GM12878 (cell line): ENCODE results near the gene WIPF1. TPM values are rescaled to one million over a fixed set of nuclear protein-coding genes. Genes with fewer than 3 reads are reported as not detected.
A peak's percentile ranks its signal among the peaks of the same experiment; 100 is the strongest.

Source experiments
- ASH2L ChIP-seq: fragments of 300-600, 200-600 bp; sonication (generic); IDR thresholded peaks from 2 replicates; pipeline ENCODE4 v1.6.1; 2017; ENCODE audit warnings: low read depth, mild to moderate bottlenecking, borderline replicate concordance
- BHLHE40 ChIP-seq, 2 experiments: fragments of 450-650 bp in 1 of 2; IDR thresholded peaks; 2 replicates each; pipeline ENCODE4 v1.6.1; 2011 to 2017; ENCODE audit warnings: low read depth in 2 of 2, borderline replicate concordance in 1 of 2, improper control_type of control experiment in 1 of 2, low read length in 1 of 2, mild to moderate bottlenecking in 1 of 2
- DPF2 ChIP-seq: fragments of 450-650 bp; IDR thresholded peaks from 2 replicates; pipeline ENCODE4 v1.6.1; 2017; ENCODE audit warnings: mild to moderate bottlenecking
- EED ChIP-seq: sonication (generic); IDR thresholded peaks from 2 replicates; pipeline ENCODE4 v1.6.1; 2016; ENCODE audit warnings: antibody characterized with exemption, low read depth
- EP300 ChIP-seq, 2 experiments: fragments of 150-350 bp in 1 of 2; IDR thresholded peaks; 2 replicates each; pipeline ENCODE4 v1.6.1; 2011 to 2012; ENCODE audit warnings: low read depth in 2 of 2, low read length in 2 of 2, borderline replicate concordance in 1 of 2, improper control_type of control experiment in 1 of 2, inconsistent platforms in 1 of 2; ENCODE audit not compliant: control insufficient read depth in 1 of 2
- ESRRA ChIP-seq: IDR thresholded peaks from 2 replicates; pipeline ENCODE4 v1.6.1; 2012; ENCODE audit warnings: mild to moderate bottlenecking, low read length, improper control_type of control experiment
- JUNB ChIP-seq: IDR thresholded peaks from 2 replicates; pipeline ENCODE4 v1.6.1; 2016; ENCODE audit warnings: antibody characterized with exemption, mild to moderate bottlenecking
- MTA3 ChIP-seq: IDR thresholded peaks from 2 replicates; pipeline ENCODE4 v1.6.1; 2012; ENCODE audit warnings: low read length, inconsistent platforms, borderline replicate concordance
- MYB ChIP-seq: fragments of 150-350 bp; IDR thresholded peaks from 2 replicates; pipeline ENCODE4 v1.6.1; 2014; ENCODE audit warnings: mild to moderate bottlenecking, low read depth, low read length, borderline replicate concordance
- NFIC ChIP-seq: IDR thresholded peaks from 2 replicates; pipeline ENCODE4 v1.6.1; 2012; ENCODE audit warnings: low read depth, mild to moderate bottlenecking, inconsistent platforms, low read length, moderate library complexity
- POU2F2 ChIP-seq: IDR thresholded peaks from 3 replicates; pipeline ENCODE4 v1.6.1; 2011; ENCODE audit warnings: low read depth, mild to moderate bottlenecking, low read length, borderline replicate concordance
- RFX5 ChIP-seq: IDR thresholded peaks from 2 replicates; pipeline ENCODE4 v1.6.1; 2011; ENCODE audit warnings: low read depth, low read length, improper control_type of control experiment
- RUNX3 ChIP-seq: IDR thresholded peaks from 2 replicates; pipeline ENCODE4 v1.6.1; 2012; ENCODE audit warnings: low read length, inconsistent platforms
- SMAD1 ChIP-seq: fragments of 450-650 bp; IDR thresholded peaks from 2 replicates; pipeline ENCODE4 v1.6.1; 2018; ENCODE audit warnings: mild to moderate bottlenecking, low read depth; ENCODE audit not compliant: partially characterized antibody
- SMC3 ChIP-seq: IDR thresholded peaks from 2 replicates; pipeline ENCODE4 v1.6.1; 2011; ENCODE audit warnings: low read length, improper control_type of control experiment, borderline replicate concordance
- SREBF2 ChIP-seq: IDR thresholded peaks from 2 replicates; pipeline ENCODE4 v1.6.1; 2012; ENCODE audit warnings: mild to moderate bottlenecking, low read length
- ZNF24 ChIP-seq: fragments of 450-650 bp; IDR thresholded peaks from 2 replicates; pipeline ENCODE4 v1.6.1; 2017; ENCODE audit warnings: antibody characterized with exemption, mild to moderate bottlenecking
- ZSCAN29 ChIP-seq: fragments of 450-650 bp; IDR thresholded peaks from 2 replicates; pipeline ENCODE4 v1.6.1; 2017; ENCODE audit warnings: mild to moderate bottlenecking, moderate library complexity
- polyA plus RNA-seq, 11 experiments: library from polyadenylated mRNA; depleted of rRNA in 4 of 11; unstranded in 6 of 11; stranded (reverse) in 5 of 11; fragments of >200 nt; fragmentation: Nextera tagmentation in 4 of 11; fragmentation: Illumina TruSeq in 1 of 11; extraction: Ambion mirVana in 4 of 11; extraction: Trizol in 1 of 11; gene quantifications; 1 replicate in 1 of 11; 2 replicates in 10 of 11; pipeline versions ENCODE4 v1.2.1 to v1.2.3, GENCODE V29; 2011 to 2016; ENCODE audit warnings: inconsistent platforms in 2 of 11, missing spikeins in 2 of 11, low read depth in 1 of 11
- total RNA-seq, 4 experiments: library from RNA; depleted of rRNA in 3 of 4; stranded (reverse); fragments of >200 nt in 3 of 4; fragmentation: Illumina TruSeq in 1 of 4; extraction: Trizol in 1 of 4; gene quantifications; 2 replicates each; pipeline versions ENCODE4 v1.2.1 to v1.2.3, GENCODE V29; 2013 to 2021
- TF ChIP-seq, protein P1 (sequence below): IDR thresholded peaks from 2 replicates; pipeline ENCODE4 v1.6.1; 2012; ENCODE audit warnings: low read depth, low read length, improper control_type of control experiment
- TF ChIP-seq, protein P2 (sequence below): fragments of 450-650 bp; IDR thresholded peaks from 2 replicates; pipeline ENCODE4 v1.6.1; 2017; ENCODE audit warnings: antibody characterized with exemption, mild to moderate bottlenecking, moderate library complexity
- TF ChIP-seq, protein P3 (sequence below): fragments of 450-650 bp; IDR thresholded peaks from 2 replicates; pipeline ENCODE4 v1.6.1; 2017; ENCODE audit warnings: borderline replicate concordance
- TF ChIP-seq, protein P4 (sequence below): IDR thresholded peaks from 2 replicates; pipeline ENCODE4 v1.6.1; 2011; ENCODE audit warnings: borderline replicate concordance, low read depth, mild to moderate bottlenecking, moderate library complexity, low read length; ENCODE audit not compliant: insufficient read depth, poor library complexity, severe bottlenecking
- TF ChIP-seq, protein P5 (sequence below): IDR thresholded peaks from 2 replicates; pipeline ENCODE4 v1.6.1; 2012; ENCODE audit warnings: low read depth, low read length, improper control_type of control experiment

WIPF1 gene
- total and polyA plus RNA-seq, 10 of the 15 experiments (the other 5 are each of a cell fraction or from before 2014, with no cell fraction given), result 23.1 to 188 (median 68.9) TPM

DNA sequence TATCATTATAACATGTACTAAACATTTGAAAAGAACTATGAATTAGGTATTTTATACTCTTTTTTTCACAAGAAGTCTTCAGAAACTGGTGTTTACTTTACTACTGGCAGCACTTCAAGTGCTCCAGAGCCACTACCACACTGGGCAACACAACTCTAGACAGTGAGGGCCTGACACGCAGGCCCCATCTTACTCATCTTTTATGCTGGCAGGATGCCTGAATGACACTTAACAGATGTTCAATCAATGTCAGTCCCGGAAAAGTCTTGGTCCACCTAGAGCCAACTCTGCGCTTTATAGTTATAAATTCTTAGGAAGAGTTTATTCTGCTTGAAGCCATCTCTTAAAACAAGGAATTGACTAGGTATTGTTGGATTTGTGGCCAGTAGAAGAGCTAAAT is 8.7 kb upstream of the WIPF1 start (continued):
- TF ChIP-seq EED (0 out of 2 replicates have a peak, but pooled peaks have one; percentile 16), JUNB (peak; percentile 44), ASH2L (no peak), SMC3 (no peak), EP300 (IDR thresholded peaks at IDR 0.05; ENCODE audit: borderline replicate concordance in 1 of 2, control insufficient read depth in 1 of 2, low read depth in 2 of 2, low read length in 2 of 2) (no peak), MTA3 (no peak), SREBF2 (no peak), RUNX3 (no peak), BHLHE40 (IDR thresholded peaks at IDR 0.05; ENCODE audit: borderline replicate concordance in 1 of 2, low read depth in 2 of 2, low read length in 1 of 2) (no peak), RFX5 (no peak), ZSCAN29 (no peak), SMAD1 (no peak), ESRRA (no peak), NFIC (no peak), DPF2 (peak; percentile 32; the same call in 1 of the 2 replicates), ZNF24 (no peak), POU2F2 (no peak), MYB (no peak)
- TF ChIP-seq, protein P1, sequence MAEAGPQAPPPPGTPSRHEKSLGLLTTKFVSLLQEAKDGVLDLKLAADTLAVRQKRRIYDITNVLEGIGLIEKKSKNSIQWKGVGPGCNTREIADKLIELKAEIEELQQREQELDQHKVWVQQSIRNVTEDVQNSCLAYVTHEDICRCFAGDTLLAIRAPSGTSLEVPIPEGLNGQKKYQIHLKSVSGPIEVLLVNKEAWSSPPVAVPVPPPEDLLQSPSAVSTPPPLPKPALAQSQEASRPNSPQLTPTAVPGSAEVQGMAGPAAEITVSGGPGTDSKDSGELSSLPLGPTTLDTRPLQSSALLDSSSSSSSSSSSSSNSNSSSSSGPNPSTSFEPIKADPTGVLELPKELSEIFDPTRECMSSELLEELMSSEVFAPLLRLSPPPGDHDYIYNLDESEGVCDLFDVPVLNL, result no peak
- TF ChIP-seq, protein P2, sequence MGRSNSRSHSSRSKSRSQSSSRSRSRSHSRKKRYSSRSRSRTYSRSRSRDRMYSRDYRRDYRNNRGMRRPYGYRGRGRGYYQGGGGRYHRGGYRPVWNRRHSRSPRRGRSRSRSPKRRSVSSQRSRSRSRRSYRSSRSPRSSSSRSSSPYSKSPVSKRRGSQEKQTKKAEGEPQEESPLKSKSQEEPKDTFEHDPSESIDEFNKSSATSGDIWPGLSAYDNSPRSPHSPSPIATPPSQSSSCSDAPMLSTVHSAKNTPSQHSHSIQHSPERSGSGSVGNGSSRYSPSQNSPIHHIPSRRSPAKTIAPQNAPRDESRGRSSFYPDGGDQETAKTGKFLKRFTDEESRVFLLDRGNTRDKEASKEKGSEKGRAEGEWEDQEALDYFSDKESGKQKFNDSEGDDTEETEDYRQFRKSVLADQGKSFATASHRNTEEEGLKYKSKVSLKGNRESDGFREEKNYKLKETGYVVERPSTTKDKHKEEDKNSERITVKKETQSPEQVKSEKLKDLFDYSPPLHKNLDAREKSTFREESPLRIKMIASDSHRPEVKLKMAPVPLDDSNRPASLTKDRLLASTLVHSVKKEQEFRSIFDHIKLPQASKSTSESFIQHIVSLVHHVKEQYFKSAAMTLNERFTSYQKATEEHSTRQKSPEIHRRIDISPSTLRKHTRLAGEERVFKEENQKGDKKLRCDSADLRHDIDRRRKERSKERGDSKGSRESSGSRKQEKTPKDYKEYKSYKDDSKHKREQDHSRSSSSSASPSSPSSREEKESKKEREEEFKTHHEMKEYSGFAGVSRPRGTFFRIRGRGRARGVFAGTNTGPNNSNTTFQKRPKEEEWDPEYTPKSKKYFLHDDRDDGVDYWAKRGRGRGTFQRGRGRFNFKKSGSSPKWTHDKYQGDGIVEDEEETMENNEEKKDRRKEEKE, result no peak
- TF ChIP-seq, protein P3, sequence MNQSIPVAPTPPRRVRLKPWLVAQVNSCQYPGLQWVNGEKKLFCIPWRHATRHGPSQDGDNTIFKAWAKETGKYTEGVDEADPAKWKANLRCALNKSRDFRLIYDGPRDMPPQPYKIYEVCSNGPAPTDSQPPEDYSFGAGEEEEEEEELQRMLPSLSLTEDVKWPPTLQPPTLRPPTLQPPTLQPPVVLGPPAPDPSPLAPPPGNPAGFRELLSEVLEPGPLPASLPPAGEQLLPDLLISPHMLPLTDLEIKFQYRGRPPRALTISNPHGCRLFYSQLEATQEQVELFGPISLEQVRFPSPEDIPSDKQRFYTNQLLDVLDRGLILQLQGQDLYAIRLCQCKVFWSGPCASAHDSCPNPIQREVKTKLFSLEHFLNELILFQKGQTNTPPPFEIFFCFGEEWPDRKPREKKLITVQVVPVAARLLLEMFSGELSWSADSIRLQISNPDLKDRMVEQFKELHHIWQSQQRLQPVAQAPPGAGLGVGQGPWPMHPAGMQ, result no peak
- TF ChIP-seq, protein P4, sequence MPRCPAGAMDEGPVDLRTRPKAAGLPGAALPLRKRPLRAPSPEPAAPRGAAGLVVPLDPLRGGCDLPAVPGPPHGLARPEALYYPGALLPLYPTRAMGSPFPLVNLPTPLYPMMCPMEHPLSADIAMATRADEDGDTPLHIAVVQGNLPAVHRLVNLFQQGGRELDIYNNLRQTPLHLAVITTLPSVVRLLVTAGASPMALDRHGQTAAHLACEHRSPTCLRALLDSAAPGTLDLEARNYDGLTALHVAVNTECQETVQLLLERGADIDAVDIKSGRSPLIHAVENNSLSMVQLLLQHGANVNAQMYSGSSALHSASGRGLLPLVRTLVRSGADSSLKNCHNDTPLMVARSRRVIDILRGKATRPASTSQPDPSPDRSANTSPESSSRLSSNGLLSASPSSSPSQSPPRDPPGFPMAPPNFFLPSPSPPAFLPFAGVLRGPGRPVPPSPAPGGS, result no peak
- TF ChIP-seq, protein P5, sequence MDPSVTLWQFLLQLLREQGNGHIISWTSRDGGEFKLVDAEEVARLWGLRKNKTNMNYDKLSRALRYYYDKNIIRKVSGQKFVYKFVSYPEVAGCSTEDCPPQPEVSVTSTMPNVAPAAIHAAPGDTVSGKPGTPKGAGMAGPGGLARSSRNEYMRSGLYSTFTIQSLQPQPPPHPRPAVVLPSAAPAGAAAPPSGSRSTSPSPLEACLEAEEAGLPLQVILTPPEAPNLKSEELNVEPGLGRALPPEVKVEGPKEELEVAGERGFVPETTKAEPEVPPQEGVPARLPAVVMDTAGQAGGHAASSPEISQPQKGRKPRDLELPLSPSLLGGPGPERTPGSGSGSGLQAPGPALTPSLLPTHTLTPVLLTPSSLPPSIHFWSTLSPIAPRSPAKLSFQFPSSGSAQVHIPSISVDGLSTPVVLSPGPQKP, result no peak
